K562 (cell line): ENCODE measurements around the gene SLTM. TPM values are rescaled to one million over a fixed set of nuclear protein-coding genes. Genes with fewer than 3 reads are reported as not detected.

Experiments
- CBX5 ChIP-seq: IDR thresholded peaks from 2 replicates; pipeline ENCODE4 v1.6.1; 2014; ENCODE audit warnings: low read depth, borderline replicate concordance
- CC2D1A ChIP-seq: fragments of 450-650 bp; IDR thresholded peaks from 2 replicates; pipeline ENCODE4 v1.6.1; 2017; ENCODE audit warnings: mild to moderate bottlenecking
- DIDO1 ChIP-seq: fragments of 450-650 bp; IDR thresholded peaks from 2 replicates; pipeline ENCODE4 v1.6.1; 2016; ENCODE audit warnings: low read depth, missing biosample characterization, missing genetic modification characterization
- E2F6 ChIP-seq, 2 experiments: IDR thresholded peaks; 2 replicates each; pipeline ENCODE4 v1.6.1; 2011; ENCODE audit warnings: borderline replicate concordance in 1 of 2, control low read depth in 1 of 2, low read depth in 1 of 2, low read length in 1 of 2, mild to moderate bottlenecking in 1 of 2, mixed read lengths in 1 of 2, moderate library complexity in 1 of 2; ENCODE audit not compliant: insufficient read depth in 1 of 2, insufficient read length in 1 of 2, poor library complexity in 1 of 2, severe bottlenecking in 1 of 2; ENCODE audit errors: extremely low read depth in 1 of 2
- EWSR1 ChIP-seq: fragments of 450-650 bp; IDR thresholded peaks from 2 replicates; pipeline ENCODE4 v1.6.1; 2018; ENCODE audit warnings: borderline replicate concordance, mild to moderate bottlenecking, low read depth, moderate library complexity; ENCODE audit not compliant: partially characterized antibody
- ILF3 ChIP-seq: fragments of 450-650 bp; IDR thresholded peaks from 2 replicates; pipeline ENCODE4 v1.6.1; 2018; ENCODE audit warnings: antibody characterized with exemption, mild to moderate bottlenecking, moderate library complexity, borderline replicate concordance
- LARP7 ChIP-seq: fragments of 450-650 bp; IDR thresholded peaks from 2 replicates; pipeline ENCODE4 v1.6.1; 2016
- MBD2 ChIP-seq: sonication (generic); IDR thresholded peaks from 2 replicates; pipeline ENCODE4 v1.6.1; 2016; ENCODE audit warnings: low read depth, borderline replicate concordance
- NR1H2 ChIP-seq: sonication (generic); formaldehyde crosslinking; IDR thresholded peaks from 2 replicates; pipeline ENCODE4 v1.4.0; 2020; ENCODE audit warnings: mild to moderate bottlenecking, missing genetic modification reagents
- SAP30 ChIP-seq: fragments of 200-600 bp; sonication (generic); IDR thresholded peaks from 2 replicates; pipeline ENCODE4 v1.6.1; 2012; ENCODE audit warnings: borderline replicate concordance, low read depth, mild to moderate bottlenecking, moderate library complexity, low read length, control low read depth, inconsistent platforms; ENCODE audit not compliant: insufficient read depth, poor library complexity, severe bottlenecking
- SIX5 ChIP-seq, 2 experiments: IDR thresholded peaks; 2 replicates each; pipeline ENCODE4 v1.6.1; 2011; ENCODE audit warnings: low read length in 2 of 2, borderline replicate concordance in 1 of 2, low read depth in 1 of 2, mild to moderate bottlenecking in 1 of 2, moderate library complexity in 1 of 2; ENCODE audit not compliant: insufficient read depth in 1 of 2
- TRIM28 ChIP-seq: fragments of 450-650 bp; IDR thresholded peaks from 2 replicates; pipeline ENCODE4 v1.6.1; 2017
- ZKSCAN3 ChIP-seq: fragments of 250-450 bp; sonication (Bioruptor Pico); IDR thresholded peaks from 2 replicates; pipeline ENCODE4 v1.4.0; 2020
- ZMIZ1 ChIP-seq, 2 experiments: fragments of 150-350 bp in 1 of 2; IDR thresholded peaks; 2 replicates each; pipeline ENCODE4 v1.6.1; 2012 to 2016; ENCODE audit warnings: low read depth in 2 of 2, low read length in 2 of 2, mild to moderate bottlenecking in 1 of 2, moderate library complexity in 1 of 2
- ZNF174 ChIP-seq: fragments of 250-450 bp; sonication (Bioruptor Pico); IDR thresholded peaks from 2 replicates; pipeline ENCODE4 v1.4.0; 2020; ENCODE audit warnings: mild to moderate bottlenecking
- ZNF232 ChIP-seq: sonication (generic); formaldehyde crosslinking; IDR thresholded peaks from 2 replicates; pipeline ENCODE4 v1.8.0; 2022; ENCODE audit warnings: mild to moderate bottlenecking, missing genetic modification reagents
- ZNF445 ChIP-seq: fragments of 250-450 bp; sonication (Bioruptor Pico); IDR thresholded peaks from 2 replicates; pipeline ENCODE4 v1.4.0; 2020; ENCODE audit warnings: low read depth, mild to moderate bottlenecking, moderate library complexity
- ZNF695 ChIP-seq: fragments of 450-650 bp; formaldehyde crosslinking; IDR thresholded peaks from 2 replicates; pipeline ENCODE4 v1.4.0; 2020; ENCODE audit warnings: mild to moderate bottlenecking, moderate library complexity
- polyA plus RNA-seq, 8 experiments: library from polyadenylated mRNA; depleted of rRNA in 4 of 8; stranded (reverse) in 5 of 8; unstranded in 3 of 8; fragments of >200 nt; fragmentation: Nextera tagmentation in 2 of 8; fragmentation: Illumina TruSeq in 1 of 8; extraction: Ambion mirVana in 2 of 8; extraction: Trizol in 1 of 8; gene quantifications; 2 replicates each; pipeline versions ENCODE4 v1.2.1 to v1.2.3, GENCODE V29; 2011 to 2014; ENCODE audit warnings: inconsistent platforms in 1 of 8, missing spikeins in 1 of 8
- total RNA-seq, 7 experiments: library from RNA; depleted of rRNA in 6 of 7; stranded (reverse); fragments of >200 nt in 6 of 7; fragmentation: Illumina TruSeq in 2 of 7; extraction: Trizol in 2 of 7; gene quantifications; 2 replicates each; pipeline versions ENCODE4 v1.2.1 to v1.2.3, GENCODE V29; 2011 to 2021; ENCODE audit warnings: low replicate concordance in 1 of 7
- TF ChIP-seq, protein P1 (sequence below): fragments of 250-450 bp; sonication (Bioruptor Pico); IDR thresholded peaks from 2 replicates; pipeline ENCODE4 v1.8.0; 2021; ENCODE audit warnings: borderline replicate concordance, mild to moderate bottlenecking, moderate library complexity; ENCODE audit not compliant: poor library complexity, severe bottlenecking
- TF ChIP-seq, protein P2 (sequence below): fragments of 450-650 bp; formaldehyde crosslinking; IDR thresholded peaks from 2 replicates; pipeline ENCODE4 v1.4.0; 2020; ENCODE audit warnings: mild to moderate bottlenecking, mixed read lengths

Gene SLTM
- total and polyA plus RNA-seq, 9 of the 15 experiments (the other 6 are each of a cell fraction or from before 2014, with no cell fraction given): 39.5 to 163 (median 102) TPM

GRCh38 chr15:58933281-58934113, at the start of gene SLTM (continued):
- TF ChIP-seq CBX5 (peak; percentile 20; the same call in 1 of the 2 replicates), CC2D1A (no peak), E2F6 (IDR thresholded peaks at IDR 0.05; ENCODE audit: borderline replicate concordance in 1 of 2, extremely low read depth in 1 of 2, insufficient read depth in 1 of 2, insufficient read length in 1 of 2, low read depth in 1 of 2, low read length in 1 of 2, poor library complexity in 1 of 2, severe bottlenecking in 1 of 2) (peak in 1 of 2 experiments; percentile 64), ZNF445 (CRISPR knock-in tag) (no peak), ZNF232 (CRISPR knock-in tag) (no peak; the same call in 1 of the 2 replicates), LARP7 (peak; percentile 49; the same call in 1 of the 2 replicates), EWSR1 (no peak), ZKSCAN3 (CRISPR knock-in tag) (no peak), ILF3 (peak; percentile 60; the same call in 1 of the 2 replicates), ZMIZ1 (IDR thresholded peaks at IDR 0.05; ENCODE audit: low read depth in 2 of 2, low read length in 2 of 2) (peak in 1 of 2 experiments; percentile 47; a peak in 2 of 4 replicates), TRIM28 (no peak), MBD2 (peak; percentile 71; the same call in 1 of the 2 replicates), NR1H2 (no peak), ZNF695 (no peak), DIDO1 (tag) (no peak), SIX5 (IDR thresholded peaks at IDR 0.05; ENCODE audit: borderline replicate concordance in 1 of 2, insufficient read depth in 1 of 2, low read depth in 1 of 2, low read length in 2 of 2) (no peak), ZNF174 (no peak), SAP30 (no peak)
- TF ChIP-seq, protein P1, sequence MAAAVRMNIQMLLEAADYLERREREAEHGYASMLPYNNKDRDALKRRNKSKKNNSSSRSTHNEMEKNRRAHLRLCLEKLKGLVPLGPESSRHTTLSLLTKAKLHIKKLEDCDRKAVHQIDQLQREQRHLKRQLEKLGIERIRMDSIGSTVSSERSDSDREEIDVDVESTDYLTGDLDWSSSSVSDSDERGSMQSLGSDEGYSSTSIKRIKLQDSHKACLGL (CRISPR knock-in tag): no peak
- TF ChIP-seq, protein P2, sequence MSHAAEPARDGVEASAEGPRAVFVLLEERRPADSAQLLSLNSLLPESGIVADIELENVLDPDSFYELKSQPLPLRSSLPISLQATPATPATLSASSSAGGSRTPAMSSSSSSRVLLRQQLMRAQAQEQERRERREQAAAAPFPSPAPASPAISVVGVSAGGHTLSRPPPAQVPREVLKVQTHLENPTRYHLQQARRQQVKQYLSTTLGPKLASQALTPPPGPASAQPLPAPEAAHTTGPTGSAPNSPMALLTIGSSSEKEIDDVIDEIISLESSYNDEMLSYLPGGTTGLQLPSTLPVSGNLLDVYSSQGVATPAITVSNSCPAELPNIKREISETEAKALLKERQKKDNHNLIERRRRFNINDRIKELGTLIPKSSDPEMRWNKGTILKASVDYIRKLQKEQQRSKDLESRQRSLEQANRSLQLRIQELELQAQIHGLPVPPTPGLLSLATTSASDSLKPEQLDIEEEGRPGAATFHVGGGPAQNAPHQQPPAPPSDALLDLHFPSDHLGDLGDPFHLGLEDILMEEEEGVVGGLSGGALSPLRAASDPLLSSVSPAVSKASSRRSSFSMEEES: no peak
